Skeletal muscle satellite cell (primary cell): ENCODE results near the gene TMEM119.
"Not testable (repeated sequence)": the region's sequence is repeated elsewhere in the genome, so short reads cannot be mapped to it uniquely, and the experiment has no call there.

Experiments
- H3K27me3 ChIP-seq: 2 replicates; pipeline ENCODE4 v1.7.0; 2013; ENCODE audit warnings: low read length; ENCODE audit not compliant: control insufficient read depth, insufficient read depth
- H3K36me3 ChIP-seq: 2 replicates; pipeline ENCODE4 v1.7.0; 2013; ENCODE audit warnings: mild to moderate bottlenecking, control low read depth, low read length; ENCODE audit not compliant: insufficient read depth
- H3K4me1 ChIP-seq: 2 replicates; pipeline ENCODE4 v1.7.0; 2013; ENCODE audit warnings: low read length; ENCODE audit not compliant: control insufficient read depth, insufficient read depth
- H3K4me2 ChIP-seq: 2 replicates; pipeline ENCODE4 v1.7.0; 2013; ENCODE audit warnings: mild to moderate bottlenecking, low read length
- H3K4me3 ChIP-seq: 2 replicates; pipeline ENCODE4 v1.7.0; 2013; ENCODE audit warnings: low read length
- H3K9ac ChIP-seq: 2 replicates; pipeline ENCODE4 v1.7.0; 2013; ENCODE audit warnings: mild to moderate bottlenecking, low read depth, low read length, moderate library complexity
- H3K9me3 ChIP-seq: replicated peaks from 2 replicates; pipeline ENCODE4 v1.7.0; 2013; ENCODE audit warnings: mild to moderate bottlenecking, control low read depth, low read length

The TMEM119 gene

DNA sequence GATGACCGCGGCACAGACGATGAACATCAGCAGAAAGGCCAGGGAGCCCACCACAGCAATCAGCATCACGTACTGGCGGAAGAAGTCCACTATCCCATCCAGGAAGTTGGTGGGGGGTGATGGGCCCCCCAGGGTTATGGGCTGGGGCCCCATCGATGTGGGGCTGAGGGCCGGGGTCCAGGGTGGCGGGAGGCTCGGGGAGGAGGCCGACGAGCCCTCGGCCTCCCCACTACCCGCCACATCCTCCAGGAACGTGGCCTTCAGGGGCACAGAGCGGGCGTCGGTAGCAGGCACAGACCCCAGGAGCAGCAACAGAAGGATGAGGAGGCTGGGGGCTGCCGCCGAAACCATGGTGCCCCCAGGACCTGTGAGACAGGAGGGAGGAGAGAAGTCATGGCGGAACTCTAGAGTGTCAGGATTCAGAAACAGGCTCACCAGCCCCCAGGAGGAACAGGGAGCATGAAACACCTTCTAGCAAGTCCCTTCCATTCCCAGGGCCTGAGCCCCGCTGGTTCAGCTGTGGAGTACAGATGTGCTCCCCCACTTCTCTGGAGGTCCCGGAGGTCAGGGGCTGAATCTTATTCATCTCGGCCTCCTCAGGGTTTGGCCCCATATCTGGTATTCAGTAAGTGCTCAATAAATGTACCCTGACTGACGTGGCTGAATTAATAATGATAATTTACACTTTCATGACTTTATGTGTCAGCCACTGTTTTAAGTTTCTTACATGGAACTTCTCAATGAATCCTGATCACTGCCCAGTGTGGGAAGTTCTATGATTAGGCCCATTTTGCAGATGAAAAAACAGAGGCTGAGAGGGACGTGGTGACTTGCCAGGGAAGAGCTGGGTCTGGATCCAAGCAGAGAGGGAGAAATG is 5.6 kb downstream of the TMEM119 start:
- no peak overlapping the region for H3K4me3 ChIP-seq
- no peaks in the 10 kb centered on the region for H3K4me1 ChIP-seq
- H3K36me3 ChIP-seq, result no peaks in the 10 kb centered on the region
- H3K9ac ChIP-seq, result no peak overlapping the region
- H3K4me2 ChIP-seq, result no peak overlapping the region
- peaks cover 9% of the 10 kb centered on the region for H3K27me3 ChIP-seq
- H3K9me3 ChIP-seq, result no peaks in the 10 kb centered on the region

DNA sequence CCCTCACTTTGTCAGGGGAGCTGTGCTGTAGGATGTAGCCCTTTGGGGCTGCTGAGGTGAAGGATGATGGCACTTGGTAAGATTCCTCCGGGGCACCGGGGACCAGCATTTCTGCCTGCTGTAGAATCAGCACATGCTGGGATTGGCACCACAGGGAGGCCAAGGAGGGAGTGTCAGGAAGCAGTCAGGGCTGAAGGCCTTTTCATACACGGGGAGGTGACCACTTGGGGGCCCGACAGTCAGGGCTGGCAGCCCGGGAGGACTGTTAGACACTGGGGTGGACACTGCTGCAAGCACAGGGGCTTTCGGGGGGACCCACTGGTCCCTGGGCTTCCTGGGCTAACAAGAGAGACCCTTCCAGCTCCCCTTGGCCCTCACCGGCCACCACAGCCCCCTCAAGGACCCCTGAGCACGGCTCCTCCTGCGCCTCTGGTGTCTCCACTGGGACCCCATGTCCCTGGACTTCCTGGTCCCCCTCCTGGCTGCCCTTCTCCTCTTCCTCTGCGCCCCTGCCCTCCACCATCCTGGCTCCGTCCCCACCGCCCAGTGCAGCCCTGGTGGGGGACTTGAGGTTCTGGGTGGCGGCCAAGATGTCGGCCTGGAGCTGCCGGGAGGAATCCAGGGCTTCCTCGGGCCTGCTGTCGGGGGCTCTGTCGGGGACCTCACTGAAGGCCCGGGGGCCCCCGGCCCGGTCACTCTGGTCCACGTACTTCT is 6.5 kb downstream of the TMEM119 start:
- no peak overlapping the region for H3K4me3 ChIP-seq
- H3K9ac ChIP-seq, result no peak overlapping the region
- no peaks in the 10 kb centered on the region for H3K4me1 ChIP-seq
- H3K4me2 ChIP-seq, result no peak overlapping the region
- H3K36me3 ChIP-seq, result no peaks in the 10 kb centered on the region
- H3K27me3 ChIP-seq, result peaks cover 9% of the 10 kb centered on the region
- H3K9me3 ChIP-seq, result no peaks in the 10 kb centered on the region

GRCh38 chr12:108590463-108590862 is 7.4 kb downstream of the TMEM119 start:
- not testable (repeated sequence) for H3K4me2 ChIP-seq, H3K4me1 ChIP-seq, H3K9me3 ChIP-seq, H3K36me3 ChIP-seq, H3K9ac ChIP-seq, H3K27me3 ChIP-seq, H3K4me3 ChIP-seq

GRCh38 chr12:108589840-108590229 is 8.0 kb downstream of the TMEM119 start:
- H3K36me3 ChIP-seq, result no peaks in the 10 kb centered on the region
- no peak overlapping the region for H3K9ac ChIP-seq
- no peaks in the 10 kb centered on the region for H3K4me1 ChIP-seq
- no peak overlapping the region for H3K4me2 ChIP-seq
- H3K4me3 ChIP-seq, result no peak overlapping the region
- H3K9me3 ChIP-seq, result no peaks in the 10 kb centered on the region
- H3K27me3 ChIP-seq, result peaks cover 9% of the 10 kb centered on the region

GRCh38 chr12:108589028-108589839 is 8.7 kb downstream of the TMEM119 start:
- no peak overlapping the region for H3K4me3 ChIP-seq
- H3K9me3 ChIP-seq, result no peaks in the 10 kb centered on the region
- peaks cover 3% of the 10 kb centered on the region for H3K4me1 ChIP-seq
- H3K4me2 ChIP-seq, result no peak overlapping the region
- peaks cover 9% of the 10 kb centered on the region for H3K27me3 ChIP-seq
- no peak overlapping the region for H3K9ac ChIP-seq
- H3K36me3 ChIP-seq, result no peaks in the 10 kb centered on the region

GRCh38 chr12:108587826-108588225 is 10.1 kb downstream of the TMEM119 start:
- Histone ChIP-seq H3K9ac (no peak overlapping the region), H3K27me3 (peaks cover 9% of the 10 kb centered on the region), H3K36me3 (no peaks in the 10 kb centered on the region), H3K4me3 (no peak overlapping the region), H3K9me3 (no peaks in the 10 kb centered on the region), H3K4me2 (no peak overlapping the region), H3K4me1 (peaks cover 17% of the 10 kb centered on the region)

DNA sequence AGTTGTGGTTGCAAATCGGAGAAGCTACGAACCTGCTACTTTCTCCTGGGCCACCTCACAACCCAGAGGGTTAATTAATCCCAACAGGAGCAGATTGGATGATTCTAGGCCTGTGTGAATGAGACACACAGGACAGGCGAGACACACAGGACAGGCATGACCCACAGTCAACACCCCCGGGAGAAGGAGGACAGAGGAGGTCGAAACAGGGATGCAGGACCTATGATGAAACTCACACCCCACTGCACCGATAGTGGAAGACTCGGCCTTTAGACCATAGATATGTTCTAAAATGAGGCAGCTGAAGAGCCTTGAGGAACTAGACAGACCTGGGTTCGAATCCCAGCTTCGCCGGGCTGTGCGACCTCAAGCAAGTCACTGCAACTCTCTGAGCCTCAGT is 11.6 kb downstream of the TMEM119 start:
- no peak overlapping the region for H3K9ac ChIP-seq
- peaks cover 9% of the 10 kb centered on the region for H3K27me3 ChIP-seq
- H3K9me3 ChIP-seq, result no peaks in the 10 kb centered on the region
- H3K4me1 ChIP-seq, result peaks cover 23% of the 10 kb centered on the region
- no peaks in the 10 kb centered on the region for H3K36me3 ChIP-seq
- no peak overlapping the region for H3K4me3 ChIP-seq
- H3K4me2 ChIP-seq, result no peak overlapping the region

DNA sequence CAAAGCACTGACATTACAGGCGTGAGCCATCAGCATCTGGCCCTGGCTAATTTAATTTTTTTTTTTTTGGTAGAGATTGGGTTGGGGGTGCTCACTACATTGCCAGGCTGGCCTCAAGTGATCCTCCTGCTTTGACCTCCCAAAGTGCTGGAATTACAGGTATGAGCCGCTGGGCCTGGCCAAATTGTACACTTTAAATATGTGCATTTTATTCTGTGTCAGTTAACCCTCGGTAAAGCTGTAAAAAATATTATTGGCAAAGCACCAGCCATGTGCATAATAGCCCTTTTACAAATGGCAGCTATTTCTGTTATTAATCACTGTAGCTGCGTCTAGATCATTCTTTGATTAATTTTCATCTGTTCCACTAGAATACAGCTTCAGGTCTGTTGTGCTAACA is 12.0 kb downstream of the TMEM119 start:
- no peak overlapping the region for H3K9ac ChIP-seq
- H3K9me3 ChIP-seq, result no peaks in the 10 kb centered on the region
- H3K27me3 ChIP-seq, result peaks cover 9% of the 10 kb centered on the region
- no peaks in the 10 kb centered on the region for H3K36me3 ChIP-seq
- H3K4me1 ChIP-seq, result peaks cover 23% of the 10 kb centered on the region
- no peak overlapping the region for H3K4me3 ChIP-seq
- H3K4me2 ChIP-seq, result no peak overlapping the region

GRCh38 chr12:108584456-108585065 is 13.3 kb downstream of the TMEM119 start:
- Histone ChIP-seq H3K4me1 (peaks cover 29% of the 10 kb centered on the region), H3K4me3 (no peak overlapping the region), H3K27me3 (peaks cover 7% of the 10 kb centered on the region), H3K9me3 (no peaks in the 10 kb centered on the region), H3K4me2 (no peak overlapping the region), H3K9ac (no peak overlapping the region), H3K36me3 (no peaks in the 10 kb centered on the region)

GRCh38 chr12:108583991-108584390 is 13.9 kb downstream of the TMEM119 start:
- H3K9me3 ChIP-seq, result no peaks in the 10 kb centered on the region
- H3K36me3 ChIP-seq, result no peaks in the 10 kb centered on the region
- no peak overlapping the region for H3K4me3 ChIP-seq
- H3K27me3 ChIP-seq, result peaks cover 5% of the 10 kb centered on the region
- peaks cover 29% of the 10 kb centered on the region for H3K4me1 ChIP-seq
- peak overlapping the region; percentile 26 for H3K9ac ChIP-seq
- no peak overlapping the region for H3K4me2 ChIP-seq
